Measurements from ENCODE around the gene MGA. TPM values are rescaled to one million over a fixed set of nuclear protein-coding genes. Genes with fewer than 3 reads are reported as not detected.
A peak's percentile ranks its signal among the peaks of the same experiment; 100 is the strongest.

MGA gene
- total RNA-seq, 3 donors from 2014 or later = 37.8 to 70.2 (median 65.9) TPM

DNA sequence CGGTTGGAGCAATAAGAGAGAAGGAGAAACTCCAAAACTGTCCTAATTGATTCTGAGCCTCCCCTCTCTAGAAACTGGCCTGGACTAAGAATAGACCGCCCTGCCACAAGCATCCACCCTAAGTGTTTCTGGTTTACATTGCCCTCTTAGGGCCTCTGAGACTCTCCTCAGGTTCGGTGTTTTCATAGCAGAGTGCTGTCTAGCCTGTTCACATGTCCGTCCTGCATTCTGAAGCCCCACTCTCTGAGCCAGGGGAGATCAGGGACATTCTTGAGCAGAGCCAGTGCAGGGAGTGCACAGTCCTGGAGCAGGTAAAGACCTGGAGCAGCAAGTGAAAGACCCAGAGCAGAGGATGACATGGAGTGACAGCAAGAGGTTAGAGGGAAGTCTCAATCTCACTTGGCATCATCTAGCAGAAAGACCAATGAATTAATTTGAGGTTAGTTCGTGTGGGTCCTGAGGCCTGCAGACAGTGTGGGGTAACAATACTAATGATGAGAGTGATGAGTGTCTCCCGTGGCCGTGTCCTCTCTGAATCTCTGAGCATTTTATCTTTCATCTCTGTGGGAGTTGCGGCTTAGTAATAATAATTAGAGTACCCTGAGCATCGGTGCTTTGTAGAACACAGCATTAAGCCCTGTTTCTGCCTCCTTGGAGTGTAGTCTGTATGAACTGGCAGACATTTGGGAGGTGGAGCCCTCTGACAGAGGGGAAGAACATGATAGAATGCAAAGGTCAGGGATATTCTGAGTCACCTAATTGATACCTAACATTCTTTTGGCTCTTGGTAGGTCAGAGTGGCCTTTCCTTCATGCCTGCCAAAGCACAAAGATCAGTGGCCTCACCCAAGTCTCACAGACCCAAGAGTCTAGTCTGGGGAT lies 138.6 kb downstream of the MGA start:
- Histone ChIP-seq H3K27me3 (no peaks in the 10 kb centered on the region), H3K9me3 (no peaks in the 10 kb centered on the region), H3K27ac (peak overlapping the region in 1 of 2 donors; percentile 25), H3K36me3 (no peaks in the 10 kb centered on the region), H3K4me3 (no peak overlapping the region), H3K4me1 (peaks cover 3 to 10% of the 10 kb centered on the region in 2 donors)
- TF ChIP-seq POLR2AphosphoS5 (IDR thresholded peaks at IDR 0.05) (no peak), CTCF (IDR thresholded peaks at IDR 0.05) (no peak)
- no peak for DNase-seq (ENCODE audit: low spot score in 2 of 2)
- intact Hi-C loops (cut with DNase I; ENCODE audit: low total_unique reads) = no loop called here

- intact Hi-C loops (cut with DNase I; ENCODE audit: low total_unique reads) = no loop called here
- Histone ChIP-seq H3K36me3 (no peaks in the 10 kb centered on the region), H3K9me3 (no peaks in the 10 kb centered on the region), H3K4me3 (no peak overlapping the region), H3K4me1 (peaks cover 3 to 10% of the 10 kb centered on the region in 2 donors), H3K27me3 (no peaks in the 10 kb centered on the region), H3K27ac (peak overlapping the region in 1 of 2 donors; percentile 25)
- no peak for DNase-seq (ENCODE audit: low spot score in 2 of 2)
- no peak for TF ChIP-seq POLR2A (IDR thresholded peaks at IDR 0.05)
- TF ChIP-seq POLR2AphosphoS5 (IDR thresholded peaks at IDR 0.05) = no peak
- TF ChIP-seq CTCF (IDR thresholded peaks at IDR 0.05) = no peak
Measured at GRCh38 chr15:41799488-41799805, 139.2 kb downstream of the MGA start.

DNA sequence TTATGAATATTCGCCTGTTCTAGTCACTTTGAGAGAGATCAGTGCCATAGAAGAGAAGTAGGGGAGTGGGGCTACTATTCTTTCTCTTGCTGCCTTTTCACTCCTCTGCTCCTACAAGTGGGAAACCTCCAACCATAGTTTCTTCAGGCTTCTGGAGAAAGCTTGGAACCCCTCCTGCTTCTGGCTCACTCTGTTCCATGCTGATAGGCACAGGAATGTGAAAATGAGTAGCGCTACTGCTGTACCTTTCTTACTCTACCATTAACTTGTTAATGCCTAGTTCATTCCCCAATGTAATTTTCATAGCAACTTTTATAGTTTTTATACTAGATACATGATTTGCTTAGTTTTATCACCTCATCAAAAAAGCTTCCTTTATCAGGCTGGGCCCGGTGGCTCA lies 141.0 kb downstream of the MGA start:
- no peaks in the 10 kb centered on the region for H3K9me3 ChIP-seq
- intact Hi-C loops (cut with DNase I; ENCODE audit: low total_unique reads) = no loop called here
- H3K36me3 ChIP-seq = no peaks in the 10 kb centered on the region
- H3K27me3 ChIP-seq = no peaks in the 10 kb centered on the region
- DNase-seq (ENCODE audit: low spot score in 2 of 2) = no peak
- H3K4me1 ChIP-seq = peaks cover 3 to 12% of the 10 kb centered on the region in 2 donors
- TF ChIP-seq POLR2A (IDR thresholded peaks at IDR 0.05) (no peak), CTCF (IDR thresholded peaks at IDR 0.05) (no peak), POLR2AphosphoS5 (IDR thresholded peaks at IDR 0.05) (no peak)
- H3K27ac ChIP-seq = no peak overlapping the region
- H3K4me3 ChIP-seq = no peak overlapping the region

GRCh38 chr15:41801850-41802455 lies 141.7 kb downstream of the MGA start:
- no peak for DNase-seq (ENCODE audit: low spot score in 2 of 2)
- Histone ChIP-seq H3K27me3 (no peaks in the 10 kb centered on the region), H3K27ac (no peak overlapping the region), H3K36me3 (no peaks in the 10 kb centered on the region), H3K4me3 (no peak overlapping the region), H3K4me1 (peaks cover 3 to 8% of the 10 kb centered on the region in 2 donors), H3K9me3 (no peaks in the 10 kb centered on the region)
- TF ChIP-seq CTCF (IDR thresholded peaks at IDR 0.05) (no peak), POLR2AphosphoS5 (IDR thresholded peaks at IDR 0.05) (no peak), POLR2A (IDR thresholded peaks at IDR 0.05) (no peak)
- intact Hi-C loops (cut with DNase I; ENCODE audit: low total_unique reads) = no loop called here

DNA sequence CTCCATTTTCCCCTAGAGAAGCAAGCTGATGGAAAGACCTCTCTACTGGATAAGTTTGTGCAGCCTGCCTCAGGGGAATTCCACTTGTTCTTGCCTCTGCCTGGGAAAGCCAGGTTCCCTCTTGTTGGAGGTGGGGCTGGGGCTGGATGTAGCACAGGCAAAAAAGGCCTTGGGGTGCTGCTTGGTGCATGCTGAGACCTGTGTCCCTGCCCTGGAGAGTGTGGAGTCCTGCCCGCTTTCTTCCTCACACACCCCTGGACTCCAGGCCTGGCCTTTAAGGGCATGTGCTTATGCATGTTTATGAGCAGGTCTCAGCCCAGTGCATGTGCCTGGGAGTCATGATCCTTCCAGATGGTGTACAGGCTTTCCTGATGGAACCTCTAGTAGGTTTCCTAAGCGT lies 144.2 kb downstream of the MGA start:
- intact Hi-C loops (cut with DNase I; ENCODE audit: low total_unique reads) = no loop called here
- TF ChIP-seq POLR2A (IDR thresholded peaks at IDR 0.05) (no peak), POLR2AphosphoS5 (IDR thresholded peaks at IDR 0.05) (no peak), CTCF (IDR thresholded peaks at IDR 0.05) (no peak)
- DNase-seq (ENCODE audit: low spot score in 2 of 2) = peak in 1 of 2 donors; percentile 89
- Histone ChIP-seq H3K9me3 (no peaks in the 10 kb centered on the region), H3K4me3 (no peak overlapping the region), H3K4me1 (peaks cover 3 to 7% of the 10 kb centered on the region in 2 donors), H3K27me3 (no peaks in the 10 kb centered on the region), H3K27ac (peak overlapping the region; percentile 84 to 91), H3K36me3 (no peaks in the 10 kb centered on the region)

Measured in breast epithelium (tissue), 4 donors.